T-helper 9 cell (primary cell): ENCODE measurements around the gene WAPL.
A peak's percentile ranks its signal among the peaks of the same experiment; 100 is the strongest.

Experiments
- DNase-seq: peaks from one replicate; pipeline ENCODE4 v3.0.0-alpha.2; 2020

Gene WAPL

DNA sequence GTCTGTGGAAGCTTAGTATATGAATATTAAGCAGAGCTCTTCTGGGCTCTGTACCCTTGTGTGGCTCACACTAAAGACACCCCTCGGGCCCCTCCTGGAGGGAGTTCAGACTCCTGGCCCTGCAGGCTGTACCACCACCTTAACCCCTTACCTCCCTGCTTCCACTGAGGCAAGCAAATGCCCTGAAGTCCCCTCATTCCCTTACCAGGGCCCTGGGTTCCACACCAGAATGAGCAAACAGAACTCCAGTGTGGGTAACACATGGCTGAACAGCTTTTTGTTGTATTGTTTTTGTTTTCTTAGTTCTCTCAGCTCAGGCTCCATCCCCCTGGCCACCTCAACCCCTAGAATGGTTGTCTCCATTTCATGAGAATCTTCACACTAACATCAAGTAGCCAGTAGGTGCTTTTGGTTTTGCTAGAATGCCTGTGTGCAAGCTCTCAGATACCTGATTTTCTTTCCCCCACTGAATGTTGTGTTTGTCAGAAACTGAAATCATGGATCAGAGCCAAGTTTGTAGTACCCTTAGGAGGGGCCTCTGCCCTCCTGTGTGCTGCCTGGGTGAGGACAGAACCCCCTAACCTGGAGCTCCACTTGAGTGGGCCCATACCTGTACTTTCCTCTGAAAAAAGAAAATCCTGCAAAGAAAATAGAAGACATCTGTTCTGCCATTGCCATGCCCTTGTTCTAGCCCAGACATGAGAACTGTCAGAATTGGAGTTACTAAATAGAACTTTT is 2.8 kb upstream of the WAPL start:
- DNase-seq = no peak

DNA sequence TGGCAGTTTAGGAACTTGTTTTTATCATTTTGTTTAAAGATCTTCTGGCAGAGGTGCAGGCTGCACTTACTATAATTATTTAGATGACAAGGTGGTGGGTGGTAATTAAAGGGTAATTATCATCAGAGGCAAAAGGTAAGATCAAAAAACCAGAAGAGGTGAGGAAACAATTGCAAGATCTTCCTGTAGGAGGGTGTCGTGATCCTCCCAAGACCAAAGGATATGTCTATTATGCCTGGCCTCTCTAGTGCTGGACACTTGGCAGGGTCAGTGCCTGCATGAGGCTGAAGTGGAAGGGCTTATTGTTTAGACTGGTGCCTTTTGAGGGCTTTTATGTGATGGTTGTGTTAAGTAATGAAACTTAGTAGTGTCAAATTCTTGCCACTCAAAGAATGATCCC is 1.8 kb upstream of the WAPL start:
- no peak for DNase-seq

DNA sequence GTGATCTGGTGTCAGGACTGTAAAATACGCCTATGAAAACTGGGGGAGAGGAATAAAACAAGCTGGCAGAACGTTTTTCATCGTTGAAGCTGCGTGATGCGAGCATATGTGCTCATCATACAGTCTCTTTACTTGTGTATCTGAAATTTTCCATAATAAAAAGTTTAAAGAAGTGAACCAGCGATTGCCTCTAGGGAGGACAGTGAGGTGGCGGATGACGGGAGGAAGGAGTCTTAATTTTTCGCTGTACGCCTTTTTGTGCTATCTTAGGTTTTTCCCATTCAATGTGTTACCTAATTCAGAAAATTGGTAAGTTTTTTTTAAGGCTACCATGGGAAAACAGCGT is 891 bp upstream of the WAPL start:
- no peak for DNase-seq

DNA sequence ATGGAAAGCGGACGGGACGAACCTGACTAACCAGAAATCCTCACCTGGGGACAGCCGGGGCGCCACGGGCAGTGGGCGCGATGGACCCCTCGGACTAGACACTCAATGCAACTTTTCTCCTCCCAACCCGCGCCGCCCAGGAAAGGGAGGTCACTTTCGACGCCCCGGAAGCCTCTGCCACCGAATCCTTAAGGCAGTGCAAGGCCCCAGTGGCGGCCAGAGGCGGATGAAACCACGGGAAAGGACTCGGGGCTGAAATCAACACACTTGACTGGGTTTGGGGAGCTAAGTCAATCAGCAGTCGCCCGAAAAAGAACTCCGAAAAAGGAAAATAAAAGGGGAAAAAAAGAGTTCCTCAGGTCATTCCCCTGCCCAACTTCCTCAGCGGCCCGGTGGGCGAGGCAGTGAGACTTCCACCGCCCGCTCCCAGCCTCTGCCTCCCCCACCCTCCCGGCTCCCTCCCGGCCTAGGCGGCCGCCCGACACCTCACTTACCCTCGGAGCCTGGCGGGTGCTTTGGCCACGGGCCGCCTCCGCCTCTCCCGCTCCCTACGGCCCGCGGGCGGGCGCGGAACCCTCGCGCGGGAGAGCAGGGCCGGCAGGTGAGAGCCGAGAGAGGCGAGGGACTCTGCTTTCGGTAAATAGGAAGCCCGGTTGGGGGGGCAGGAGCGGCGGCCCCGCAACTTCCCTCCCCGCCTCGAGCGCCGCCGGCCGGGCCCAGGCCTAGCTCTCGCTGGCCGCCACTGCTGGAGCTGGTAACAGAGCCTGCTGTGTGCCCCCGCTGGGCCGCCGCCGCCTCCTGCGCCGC is 518 bp downstream of the WAPL start:
- DNase-seq = peak; percentile 38

DNA sequence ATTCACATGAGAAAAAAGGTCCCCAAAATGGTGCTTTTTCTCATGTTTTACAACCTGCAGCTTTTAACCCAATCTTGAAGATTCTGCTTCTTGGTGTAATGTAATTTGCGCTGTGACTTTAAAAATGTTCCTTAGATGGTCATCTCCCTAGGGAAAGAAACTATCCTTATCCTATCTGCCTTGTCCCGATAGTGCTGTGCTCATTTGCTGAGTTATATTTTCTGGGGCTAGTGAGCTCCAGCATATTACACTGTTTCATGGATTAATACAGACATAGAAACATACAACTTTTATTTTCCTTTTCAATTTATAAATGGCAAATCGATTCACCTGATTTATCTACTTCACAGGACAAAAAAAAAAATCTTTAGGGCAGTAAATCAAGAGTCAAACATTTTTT is 2.8 kb downstream of the WAPL start:
- DNase-seq = no peak

DNA sequence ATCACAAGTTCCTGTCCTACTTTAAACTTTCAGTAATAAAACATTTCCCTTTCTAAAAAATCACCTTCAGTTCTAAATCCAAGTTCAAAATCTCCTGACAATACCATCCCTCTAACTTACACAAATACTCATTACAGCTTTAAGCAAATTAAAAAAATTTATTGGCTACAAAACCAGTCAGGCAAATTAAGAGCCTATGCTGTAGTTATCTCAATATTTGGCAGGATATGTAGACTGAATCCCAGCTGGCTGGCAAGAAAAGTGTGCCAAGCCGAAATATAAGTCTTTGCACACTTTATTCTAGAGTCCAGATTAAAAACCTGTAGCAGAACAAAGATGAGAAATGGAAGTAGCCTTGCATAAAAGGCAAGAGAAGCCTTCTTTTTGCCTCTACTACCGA is 9.5 kb downstream of the WAPL start:
- no peak for DNase-seq

DNA sequence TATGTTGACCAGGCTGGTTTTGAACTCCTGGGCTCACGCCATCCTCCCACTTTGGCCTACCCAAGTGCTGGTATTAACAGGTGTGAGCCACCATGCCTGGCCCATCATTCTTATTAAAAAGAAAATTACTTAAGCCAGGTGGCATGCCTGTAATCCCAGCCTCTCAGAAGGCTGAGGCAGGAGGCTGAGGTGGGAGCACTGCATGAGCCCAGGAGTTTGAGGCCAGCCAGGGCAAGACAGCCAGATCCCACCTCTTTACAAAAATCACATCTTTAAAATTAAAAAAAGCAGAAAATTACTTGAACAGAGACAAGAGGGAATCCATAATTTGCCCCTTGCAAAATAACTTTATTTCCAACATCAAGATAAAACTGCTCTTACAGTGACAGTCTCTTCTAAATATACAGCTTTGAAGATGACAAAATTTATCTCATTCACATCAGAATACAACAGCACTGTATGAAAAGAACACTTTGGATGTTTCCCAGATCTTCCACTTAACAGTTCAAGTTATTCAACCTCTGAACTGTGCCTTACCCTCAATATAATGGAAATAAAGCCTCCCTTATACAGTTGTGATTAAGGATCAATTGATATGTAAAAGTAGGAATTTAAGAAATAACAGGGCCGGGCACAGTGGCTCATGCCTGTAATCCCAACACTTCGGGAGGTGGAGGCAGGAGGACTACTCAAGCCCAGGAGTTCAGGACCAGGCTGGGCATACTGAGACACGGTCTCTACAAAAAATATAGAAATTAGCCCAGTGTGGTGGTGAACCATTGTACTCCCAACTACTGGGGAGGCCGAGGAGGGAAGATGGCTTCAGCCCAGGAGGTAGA is 10.3 kb downstream of the WAPL start:
- no peak for DNase-seq

DNA sequence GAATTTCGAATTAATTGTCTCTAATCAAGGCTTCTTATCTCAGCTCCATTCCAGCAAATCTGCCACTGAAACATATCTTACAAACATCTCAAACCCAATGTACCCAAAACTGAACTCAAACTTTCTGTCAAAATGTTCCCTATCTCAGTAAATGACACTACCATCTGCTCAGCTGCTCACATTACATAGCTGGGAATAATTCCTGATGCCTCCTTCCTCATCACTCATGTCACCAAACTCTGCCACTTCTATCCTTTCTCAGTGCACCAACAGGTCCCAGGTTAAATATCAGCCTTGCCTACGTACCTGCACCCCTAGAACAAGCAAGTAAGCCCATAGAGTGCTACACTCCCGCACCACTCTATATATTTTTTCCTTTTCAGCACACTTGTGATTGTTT is 12.4 kb downstream of the WAPL start:
- no peak for DNase-seq

DNA sequence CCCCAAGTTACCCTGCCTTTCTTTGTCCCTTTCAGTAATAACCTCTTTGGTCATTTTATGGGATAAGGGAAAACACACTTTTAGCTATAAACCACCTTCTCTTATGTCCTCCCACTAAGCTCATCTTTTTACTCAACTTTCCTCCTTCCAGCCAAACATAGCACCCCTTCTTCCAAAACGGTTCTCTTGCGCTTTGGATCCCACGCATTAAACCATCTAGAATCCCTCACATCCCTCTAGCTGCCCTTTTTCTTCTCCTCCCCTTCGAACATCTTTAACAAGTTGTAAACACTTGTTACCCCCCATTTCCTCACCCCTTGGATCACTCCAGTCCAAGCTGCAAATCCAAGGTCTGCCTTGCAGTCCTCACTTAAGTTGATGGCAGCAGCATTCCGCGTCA is 13.4 kb downstream of the WAPL start:
- no peak for DNase-seq

DNA sequence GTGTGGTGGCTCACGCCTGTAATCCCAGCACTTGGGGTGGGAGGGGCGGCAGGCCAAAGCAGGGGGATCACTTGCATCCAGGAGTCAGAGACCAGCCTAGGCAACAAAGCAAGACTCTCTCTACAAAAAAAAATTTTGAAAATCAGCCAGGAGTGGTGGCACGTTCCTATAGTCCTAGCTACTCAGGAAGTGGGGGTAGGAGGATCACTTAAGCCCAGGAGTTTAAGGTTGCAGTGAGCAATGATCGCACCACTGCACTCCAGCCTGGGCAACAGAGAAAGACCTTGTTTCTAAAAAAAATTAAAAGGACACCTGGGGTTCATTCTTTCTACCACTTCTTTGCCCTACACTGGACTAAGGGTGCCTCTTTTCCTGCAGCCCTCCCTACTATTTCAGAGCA is 15.1 kb downstream of the WAPL start:
- DNase-seq = no peak

DNA sequence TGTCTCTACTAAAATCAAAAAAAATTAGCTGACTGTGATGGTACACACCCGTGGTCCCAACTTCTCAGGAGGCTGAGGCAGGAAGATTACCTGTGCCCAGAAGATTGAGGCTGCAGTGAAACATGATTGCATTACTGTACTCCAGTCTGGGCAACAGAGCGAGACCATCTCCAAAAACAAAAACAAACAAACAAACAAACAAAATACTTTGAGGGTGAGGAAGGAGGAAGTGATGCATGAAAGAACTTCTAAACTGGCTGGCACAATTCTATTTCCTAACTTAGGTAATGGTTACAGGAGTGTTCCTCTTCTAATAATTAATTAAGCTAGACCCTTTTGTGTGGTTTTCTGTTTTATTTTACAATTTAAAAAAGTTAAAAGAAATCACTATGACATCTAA is 15.5 kb downstream of the WAPL start:
- DNase-seq = no peak

DNA sequence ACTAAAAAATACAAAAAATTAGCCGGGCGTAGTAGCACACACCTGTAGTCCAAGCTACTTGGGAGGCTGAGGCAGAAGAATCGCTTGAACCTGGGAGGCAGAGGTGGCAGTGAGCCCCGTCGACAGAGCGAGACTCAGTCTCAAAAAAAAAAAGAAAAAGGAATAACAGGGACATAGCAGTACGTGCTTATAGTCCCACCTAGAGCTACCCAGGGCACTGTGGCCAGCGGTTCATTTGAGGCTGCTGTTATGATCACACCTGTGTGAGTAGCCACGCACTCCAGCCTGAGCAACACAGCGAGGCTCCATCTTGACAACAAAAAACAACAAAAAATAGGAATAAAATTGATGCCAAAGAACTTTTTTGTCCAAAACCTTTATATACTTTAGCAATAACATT is 17.1 kb downstream of the WAPL start:
- no peak for DNase-seq

DNA sequence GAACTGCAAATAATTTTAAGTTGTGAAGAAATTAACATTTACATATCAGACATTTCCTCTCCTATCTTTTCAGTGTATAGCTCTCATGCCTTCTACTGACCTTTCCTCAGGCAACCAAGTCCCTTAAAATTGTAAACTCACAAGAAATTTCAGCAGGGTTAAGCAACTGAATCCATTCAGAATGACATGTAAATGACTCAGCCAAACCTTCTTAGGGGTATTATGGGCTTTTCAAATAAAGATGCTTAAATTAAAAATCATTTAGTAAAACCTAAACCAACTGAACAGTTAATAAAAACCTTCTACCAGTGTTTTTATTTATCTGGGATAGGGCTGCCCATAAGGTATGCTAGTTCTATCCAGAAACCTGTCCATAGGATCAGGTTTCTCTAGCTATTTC is 20.7 kb downstream of the WAPL start:
- no peak for DNase-seq

DNA sequence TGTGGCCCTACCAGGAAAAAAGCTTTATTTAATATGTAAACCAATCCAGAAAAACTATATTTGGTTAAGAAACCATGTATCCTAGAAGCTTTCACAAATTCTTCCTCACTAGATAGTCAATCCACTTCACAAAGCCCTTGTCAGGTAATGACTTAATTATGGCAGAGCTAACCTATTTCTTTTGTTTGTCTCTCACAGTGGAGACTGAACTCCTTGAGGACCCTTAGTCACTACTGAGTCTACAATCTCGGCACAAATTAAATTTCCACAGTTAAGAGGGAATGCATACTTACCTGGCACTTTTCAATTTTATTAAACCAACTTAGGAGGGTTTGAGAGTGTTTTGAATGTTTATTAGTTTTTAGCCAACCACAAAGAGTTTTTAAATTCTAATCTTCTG is 23.0 kb downstream of the WAPL start:
- no peak for DNase-seq

DNA sequence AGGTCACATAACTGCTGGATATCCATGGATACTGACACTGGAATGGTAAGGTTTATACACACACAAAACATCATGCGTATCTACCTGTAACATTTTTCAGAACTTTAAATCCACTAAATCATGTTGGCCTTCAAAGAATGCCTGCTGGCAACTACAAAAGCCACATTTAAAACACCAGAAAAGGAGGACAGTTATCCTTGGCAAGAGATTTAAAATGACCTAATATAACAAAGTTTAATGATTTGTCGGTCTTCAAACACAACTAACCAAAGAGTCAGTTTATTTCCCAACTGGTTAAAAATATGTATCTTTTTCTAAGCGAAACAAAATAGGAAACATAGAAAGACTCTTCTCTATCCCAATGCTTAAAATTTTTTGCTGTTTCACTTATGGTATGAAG is 24.0 kb downstream of the WAPL start:
- no peak for DNase-seq

DNA sequence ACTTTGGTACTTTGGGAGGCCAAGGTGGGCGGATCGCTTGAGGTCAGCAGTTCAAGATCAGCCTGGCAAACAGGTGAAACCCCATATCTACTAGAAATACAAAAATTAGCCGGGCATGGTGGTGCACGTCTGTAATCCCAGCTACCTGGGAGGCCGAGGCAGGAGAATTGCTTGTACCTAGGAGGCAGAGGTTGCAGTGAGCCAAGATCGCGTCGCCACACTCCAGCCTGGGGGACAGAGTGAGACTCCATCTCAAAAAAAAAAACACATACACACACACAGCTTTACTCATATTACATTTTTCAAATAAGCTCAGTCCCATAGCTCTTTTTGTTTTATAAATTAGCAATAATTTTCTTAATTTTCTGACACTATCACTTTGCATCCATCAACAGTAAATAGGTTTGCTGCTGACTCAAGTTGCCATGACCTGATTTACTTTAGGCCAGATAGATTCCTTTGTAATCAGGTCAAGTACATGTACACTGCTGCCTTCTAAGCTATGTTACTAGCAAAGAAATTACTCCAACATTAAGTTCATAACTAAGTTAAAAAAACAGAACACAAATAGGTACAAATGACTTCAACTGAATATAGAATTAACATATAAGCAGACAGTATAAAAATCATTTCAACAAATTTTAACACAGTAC is 31.5 kb downstream of the WAPL start:
- DNase-seq = no peak

DNA sequence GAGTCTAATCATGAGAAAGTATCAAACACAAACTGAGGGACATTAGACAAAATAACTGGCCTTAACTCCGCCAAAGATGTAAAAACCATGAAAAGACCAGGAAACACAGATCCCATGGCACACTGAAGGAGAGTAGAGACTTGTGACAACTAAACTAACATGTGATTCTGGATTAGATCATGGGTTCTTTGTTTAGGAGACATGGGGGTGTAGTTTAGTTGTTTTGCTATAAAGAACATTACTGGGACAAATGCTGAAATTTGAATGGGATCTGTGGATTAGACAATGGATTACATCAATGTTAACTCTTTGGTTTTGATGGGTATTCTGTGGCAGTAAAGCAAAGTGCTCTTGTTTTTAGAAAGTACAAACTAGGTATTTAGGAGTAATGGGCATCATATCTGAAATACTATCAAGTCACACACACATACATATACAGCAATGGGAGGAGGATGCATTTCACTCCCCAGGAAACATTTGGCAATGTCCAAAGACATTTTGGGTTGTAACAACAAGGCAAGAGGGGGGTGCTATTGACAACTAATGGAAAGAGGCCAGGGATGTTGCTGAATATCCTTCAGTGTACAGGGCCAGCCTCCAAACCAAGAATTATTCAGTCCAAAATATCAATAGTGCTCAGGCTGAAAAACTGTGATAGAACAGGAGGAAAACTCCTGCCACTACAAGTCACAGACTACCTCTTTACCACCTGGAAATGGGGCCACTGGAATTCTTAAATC is 32.4 kb downstream of the WAPL start:
- DNase-seq = no peak

DNA sequence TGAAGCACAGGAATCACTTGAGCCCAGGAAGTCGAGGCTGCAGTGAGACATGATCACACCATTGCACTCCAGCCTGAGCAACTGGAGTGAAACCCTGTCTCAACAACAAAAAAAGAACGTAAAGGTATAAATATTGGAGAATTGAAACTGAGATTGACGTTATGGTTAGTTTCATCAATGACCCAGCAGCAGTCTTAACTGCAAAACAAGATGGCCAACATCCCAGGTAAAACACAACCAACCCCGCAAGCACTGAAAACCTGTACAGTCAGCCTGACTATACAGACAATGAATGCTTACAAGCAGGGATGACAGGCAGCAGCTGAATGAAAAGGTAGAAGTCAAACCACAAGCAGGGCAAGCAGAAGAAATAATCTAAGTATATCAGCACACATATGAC is 34.7 kb downstream of the WAPL start:
- no peak for DNase-seq

DNA sequence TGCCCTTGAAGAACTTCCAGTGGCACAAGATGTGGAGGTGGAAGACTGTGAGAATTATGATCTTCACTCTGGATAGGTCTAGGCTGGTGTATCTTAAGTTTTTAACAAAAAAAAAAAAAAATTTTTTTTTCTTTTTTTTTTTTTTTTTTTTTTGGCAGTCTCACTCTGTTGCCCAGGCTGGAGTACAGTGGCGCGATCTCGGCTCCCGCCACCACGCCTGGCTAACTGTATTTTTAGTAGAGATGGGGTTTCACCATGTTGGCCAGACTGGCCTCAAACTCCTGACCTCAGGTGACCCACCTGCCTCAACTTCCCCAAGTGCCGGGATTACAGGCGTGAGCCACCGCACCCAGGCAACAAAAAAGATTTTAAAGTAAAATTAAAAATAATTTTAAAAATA is 37.9 kb downstream of the WAPL start:
- no peak for DNase-seq

DNA sequence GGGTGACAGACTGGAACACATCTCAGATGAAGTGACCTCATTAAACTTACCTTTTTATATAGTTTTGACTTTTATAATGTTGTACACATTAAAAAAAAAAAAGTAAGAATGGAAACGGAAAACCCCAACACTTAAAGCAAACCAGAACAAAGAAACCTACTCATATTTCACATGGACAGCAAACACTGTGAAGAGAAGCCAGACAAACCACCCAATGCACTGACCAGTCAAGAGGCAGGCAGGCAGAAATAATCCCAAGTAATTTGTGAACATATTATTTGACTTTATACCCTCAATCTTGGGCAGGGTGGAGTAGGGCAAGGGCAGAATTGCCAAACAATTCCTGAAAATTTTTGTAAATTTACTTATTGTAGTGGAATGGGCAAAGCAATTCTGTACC is 39.8 kb downstream of the WAPL start:
- no peak for DNase-seq

DNA sequence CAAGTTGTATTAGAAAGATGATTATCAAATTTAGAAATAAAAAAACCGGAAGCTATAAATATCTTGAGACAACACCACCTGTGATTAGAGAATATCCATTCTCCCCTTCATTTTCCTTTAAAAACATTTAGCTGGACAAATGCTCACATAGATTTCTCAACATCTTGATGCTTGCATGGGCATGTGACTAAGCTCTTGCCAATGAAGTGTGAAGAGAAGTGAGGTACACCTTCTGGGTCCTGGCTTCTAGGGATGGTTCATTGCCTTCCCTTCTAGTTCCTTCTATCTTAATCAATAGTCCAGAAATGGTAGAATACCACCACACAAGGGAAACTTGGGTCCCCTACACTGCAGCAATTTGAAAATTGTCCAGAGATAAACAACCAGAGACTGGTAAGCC is 41.0 kb downstream of the WAPL start:
- DNase-seq = no peak

DNA sequence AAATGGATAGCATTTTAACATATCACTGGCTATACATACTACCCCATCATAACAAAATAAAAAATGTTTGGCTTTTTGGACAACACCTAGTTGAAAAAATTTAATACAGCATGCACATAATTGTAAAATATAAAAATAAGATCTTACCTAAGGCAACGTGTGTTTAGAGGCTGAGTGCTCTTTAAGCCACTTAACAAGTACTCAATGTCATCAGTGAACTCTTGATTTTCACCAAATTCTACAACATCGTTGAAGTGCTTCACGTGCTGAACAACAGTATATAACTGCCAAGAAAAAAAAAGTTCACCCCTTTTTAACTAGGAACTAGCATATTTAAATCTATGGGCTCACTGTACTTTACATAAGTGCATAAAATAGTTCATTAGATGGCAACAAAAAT is 49.5 kb downstream of the WAPL start:
- DNase-seq = no peak
